SK-N-MC (cell line): ENCODE measurements around the gene NSUN2.
"Not testable (repeated sequence)": the region's sequence is repeated elsewhere in the genome, so short reads cannot be mapped to it uniquely, and the experiment has no call there.

Experiments used
- DNase-seq: peaks from one replicate; pipeline ENCODE4 v3.0.0-alpha.2; 2011; ENCODE audit warnings: low read depth, low spot score
- H3K27ac ChIP-seq: fragments of 200-600 bp; sonication (generic); 2 replicates; pipeline ENCODE4 v1.5.1; 2016; ENCODE audit warnings: mixed run types
- H3K36me3 ChIP-seq: fragments of 200-600 bp; sonication (generic); 2 replicates; pipeline ENCODE4 v1.6.1; 2017; ENCODE audit warnings: antibody characterized with exemption, low read length, mixed read lengths; ENCODE audit not compliant: insufficient read depth
- H3K4me3 ChIP-seq: fragments of 200-600 bp; sonication (generic); 2 replicates; pipeline ENCODE4 v1.5.1; 2016
- H3K9ac ChIP-seq: fragments of 200-600 bp; sonication (generic); 2 replicates; pipeline ENCODE4 v1.8.0; 2017; ENCODE audit warnings: mixed run types, mixed read lengths; ENCODE audit not compliant: insufficient read length
- H3K9me3 ChIP-seq: fragments of 200-600 bp; sonication (generic); 2 replicates; pipeline ENCODE4 v1.6.1; 2017; ENCODE audit warnings: low read depth, mild to moderate bottlenecking, antibody characterized with exemption, low read length, moderate library complexity, mixed read lengths
- EZH2 ChIP-seq: fragments of 200-600 bp; sonication (generic); IDR thresholded peaks from one replicate; pipeline ENCODE4 v1.6.1; 2017; ENCODE audit warnings: antibody characterized with exemption
- FOXP2 ChIP-seq: optimal IDR thresholded peaks from 2 replicates; pipeline ENCODE3; 2011; ENCODE audit warnings: mild to moderate bottlenecking, moderate library complexity; ENCODE audit not compliant: insufficient read depth; ENCODE audit errors: extremely low read length, control extremely low read depth
- POLR2AphosphoS5 ChIP-seq: IDR thresholded peaks from 2 replicates; pipeline ENCODE4 v1.6.1; 2012; ENCODE audit warnings: mild to moderate bottlenecking, low read depth, low read length, borderline replicate concordance

The NSUN2 gene

DNA sequence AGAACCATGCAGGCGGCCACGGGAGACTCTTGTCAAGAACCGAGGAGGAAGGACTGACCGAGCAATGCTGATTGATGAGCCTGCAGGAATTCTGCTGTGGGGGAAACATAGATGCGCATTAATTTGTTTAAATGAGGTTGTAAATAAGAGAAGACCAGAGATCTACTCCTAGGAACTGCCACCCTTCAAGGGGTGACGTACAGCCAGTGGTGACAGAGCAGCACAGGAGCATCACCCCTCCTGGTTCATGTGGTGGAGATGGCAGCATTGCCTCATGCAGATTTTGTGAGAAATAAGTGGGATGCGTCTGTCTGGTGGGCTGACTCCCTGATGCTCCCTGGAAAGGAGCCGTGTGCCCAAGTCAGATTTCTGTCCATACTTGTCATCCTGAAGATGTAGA is 22.6 kb upstream of the NSUN2 start:
- no peak overlapping the region for H3K27ac ChIP-seq
- H3K36me3 ChIP-seq, result peaks cover 27% of the 10 kb centered on the region
- peaks cover 7% of the 10 kb centered on the region for H3K9me3 ChIP-seq
- no peak for DNase-seq
- TF ChIP-seq FOXP2 (no peak), POLR2AphosphoS5 (no peak), EZH2 (no peak)
- H3K4me3 ChIP-seq, result no peak overlapping the region
- no peak overlapping the region for H3K9ac ChIP-seq

- TF ChIP-seq POLR2AphosphoS5 (no peak), FOXP2 (no peak), EZH2 (no peak)
- Histone ChIP-seq H3K9ac (no peak overlapping the region), H3K9me3 (peaks cover 6% of the 10 kb centered on the region), H3K27ac (no peak overlapping the region), H3K36me3 (peaks cover 23% of the 10 kb centered on the region), H3K4me3 (no peak overlapping the region)
- no peak for DNase-seq
These were observed 19.2 kb upstream of the NSUN2 start for GRCh38 chr5:6652025-6652424.

DNA sequence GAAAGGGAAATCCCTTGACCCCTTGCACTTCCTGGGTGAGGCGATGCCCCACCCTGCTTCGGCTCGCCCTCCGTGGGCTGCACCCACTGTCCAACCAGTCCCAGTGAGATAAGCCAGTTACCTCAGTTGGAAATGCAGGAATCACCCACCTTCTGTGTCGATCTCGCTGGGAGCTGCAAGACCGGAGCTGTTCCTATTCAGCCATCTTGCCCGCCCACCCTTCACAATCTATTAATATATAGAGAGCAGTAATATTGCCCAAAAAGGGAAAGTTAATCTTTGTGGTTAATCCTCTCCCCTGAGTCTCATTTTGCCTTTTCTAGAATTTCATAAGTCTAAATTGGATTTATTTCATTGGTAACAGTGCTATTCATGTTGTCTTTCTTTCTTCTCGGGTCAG is 16.8 kb upstream of the NSUN2 start:
- TF ChIP-seq POLR2AphosphoS5 (no peak), EZH2 (no peak), FOXP2 (no peak)
- Histone ChIP-seq H3K9me3 (no peaks in the 10 kb centered on the region), H3K9ac (no peak overlapping the region), H3K27ac (no peak overlapping the region), H3K36me3 (no peaks in the 10 kb centered on the region), H3K4me3 (no peak overlapping the region)
- DNase-seq, result no peak

DNA sequence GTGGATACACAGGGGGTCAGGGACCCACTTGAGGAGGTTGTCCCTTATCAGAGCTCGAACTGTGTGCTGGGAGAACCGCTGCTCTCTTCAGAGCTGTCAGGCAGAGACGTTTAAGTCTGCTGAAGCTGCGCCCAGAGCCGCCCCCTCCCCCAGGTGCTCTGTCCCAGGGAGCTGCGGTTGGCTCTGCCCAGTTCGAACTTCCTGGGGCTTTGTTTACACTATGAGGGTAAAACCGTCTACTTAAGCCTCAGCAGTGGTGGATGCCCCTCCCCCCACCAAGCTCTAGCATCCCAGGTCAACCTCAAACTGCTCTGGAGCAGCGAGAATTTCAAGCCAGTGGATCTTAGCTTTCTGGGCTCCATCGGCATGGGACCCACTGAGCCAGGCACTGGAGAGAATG is 16.3 kb upstream of the NSUN2 start:
- Histone ChIP-seq H3K9me3 (no peaks in the 10 kb centered on the region), H3K4me3 (no peak overlapping the region), H3K9ac (no peak overlapping the region), H3K27ac (no peak overlapping the region), H3K36me3 (no peaks in the 10 kb centered on the region)
- TF ChIP-seq POLR2AphosphoS5 (no peak), EZH2 (no peak), FOXP2 (no peak)
- no peak for DNase-seq

DNA sequence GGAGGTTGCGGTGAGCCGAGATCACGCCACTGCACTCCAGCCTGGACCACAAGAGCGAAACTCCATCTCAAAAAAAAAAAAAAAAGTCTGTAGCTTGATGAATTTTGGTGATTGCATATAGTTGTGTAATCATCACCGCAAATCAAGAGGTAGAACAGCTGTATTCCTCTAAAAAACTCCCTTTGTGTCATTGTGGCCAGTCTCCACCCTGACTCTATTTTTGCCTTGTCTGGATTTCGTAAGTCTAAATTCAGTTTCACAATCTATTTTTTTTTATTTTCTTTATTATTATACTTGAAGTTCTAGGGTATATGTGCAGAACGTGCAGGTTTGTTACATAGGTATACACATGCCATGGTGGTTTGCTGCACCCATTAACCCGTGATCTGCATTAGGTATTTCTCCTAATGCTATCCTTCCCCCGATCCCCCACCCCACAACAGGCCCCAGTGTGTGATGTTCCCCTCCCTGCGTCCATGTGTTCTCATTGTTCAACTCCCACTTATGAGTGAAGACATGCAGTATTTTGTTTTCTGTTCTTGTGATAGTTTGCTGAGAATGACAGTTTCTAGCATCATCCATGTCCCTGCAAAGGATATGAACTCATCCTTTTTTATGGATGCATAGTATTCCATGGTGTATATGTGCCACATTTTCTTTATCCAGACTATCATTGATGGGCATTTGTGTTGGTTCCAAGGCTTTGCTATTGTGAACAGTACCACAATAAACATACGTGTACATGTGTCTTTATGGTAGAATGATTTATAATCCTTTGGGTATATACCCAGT is 12.9 kb upstream of the NSUN2 start:
- H3K36me3 ChIP-seq, H3K9me3 ChIP-seq, H3K4me3 ChIP-seq, H3K27ac ChIP-seq, DNase-seq, H3K9ac ChIP-seq: not testable (repeated sequence)

- Histone ChIP-seq H3K9ac (no peak overlapping the region), H3K27ac (no peak overlapping the region), H3K36me3 (no peaks in the 10 kb centered on the region), H3K9me3 (no peaks in the 10 kb centered on the region), H3K4me3 (no peak overlapping the region)
- DNase-seq, result no peak
- TF ChIP-seq POLR2AphosphoS5 (no peak), FOXP2 (no peak), EZH2 (no peak)
These were observed 12.0 kb upstream of the NSUN2 start for GRCh38 chr5:6644794-6645241.

DNA sequence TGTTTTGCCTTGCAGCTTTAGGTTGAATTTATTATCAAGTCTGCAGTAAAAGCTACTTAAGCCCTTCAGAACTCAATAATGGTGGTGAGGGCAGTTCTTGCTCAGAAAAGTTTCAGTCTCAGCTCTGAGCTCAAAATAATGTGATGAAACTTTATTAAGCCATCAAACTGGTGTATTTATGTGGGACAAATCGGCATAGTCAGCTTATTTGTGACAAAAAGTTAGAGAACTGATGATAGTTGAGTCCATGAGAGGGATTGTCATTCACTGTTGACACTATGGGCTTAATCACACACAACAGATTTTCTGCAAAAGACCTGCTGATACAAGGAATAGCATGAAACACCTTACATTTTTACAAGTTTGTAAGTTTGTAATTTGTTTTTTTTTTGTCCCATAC is 9.8 kb upstream of the NSUN2 start:
- TF ChIP-seq FOXP2, result no peak
- TF ChIP-seq POLR2AphosphoS5, result no peak
- no peak for TF ChIP-seq EZH2
- Histone ChIP-seq H3K36me3 (no peaks in the 10 kb centered on the region), H3K9ac (no peak overlapping the region), H3K9me3 (no peaks in the 10 kb centered on the region), H3K4me3 (no peak overlapping the region), H3K27ac (no peak overlapping the region)
- DNase-seq, result no peak

- TF ChIP-seq EZH2 (no peak), POLR2AphosphoS5 (no peak), FOXP2 (no peak)
- Histone ChIP-seq H3K36me3 (no peaks in the 10 kb centered on the region), H3K4me3 (no peak overlapping the region), H3K9ac (no peak overlapping the region), H3K9me3 (no peaks in the 10 kb centered on the region), H3K27ac (no peak overlapping the region)
- DNase-seq, result no peak
These were observed 5.4 kb upstream of the NSUN2 start for GRCh38 chr5:6638236-6638635.

DNA sequence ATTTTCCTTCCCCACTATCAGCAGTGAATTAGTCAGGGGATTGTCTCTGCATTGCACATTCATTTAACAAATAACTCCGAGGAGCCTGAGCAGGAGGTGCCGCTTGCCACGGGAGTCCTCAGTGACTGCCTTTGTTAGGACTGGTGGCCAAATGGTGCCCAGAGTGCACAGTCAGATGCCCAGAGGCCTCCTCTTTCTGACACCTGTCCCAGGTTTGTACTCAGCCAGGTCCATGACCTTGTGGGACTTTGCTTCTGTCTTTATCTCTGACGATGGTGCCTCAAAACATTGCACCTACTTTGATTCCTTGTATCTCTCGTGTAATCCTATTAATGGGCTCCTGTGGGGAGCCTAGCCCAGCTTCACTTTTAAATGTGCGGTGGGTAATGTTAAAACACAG is 4.7 kb upstream of the NSUN2 start:
- no peaks in the 10 kb centered on the region for H3K36me3 ChIP-seq
- no peak overlapping the region for H3K9ac ChIP-seq
- DNase-seq, result no peak
- H3K4me3 ChIP-seq, result no peak overlapping the region
- H3K9me3 ChIP-seq, result no peaks in the 10 kb centered on the region
- TF ChIP-seq FOXP2 (no peak), EZH2 (no peak), POLR2AphosphoS5 (no peak)
- H3K27ac ChIP-seq, result no peak overlapping the region
